K562 (cell line): ENCODE results near the gene CRABP2.

Experiments used
- CTCF ChIP-seq, 3 experiments: IDR thresholded peaks in 2 of 3; conservative IDR thresholded peaks in 1 of 3; 2 replicates each; pipeline ENCODE4 v1.5.1; 2011 to 2012; ENCODE audit warnings: low read length in 3 of 3, mild to moderate bottlenecking in 3 of 3, control low read depth in 2 of 3, improper control_type of control experiment in 1 of 3, inconsistent platforms in 1 of 3, low read depth in 1 of 3, mixed read lengths in 1 of 3, moderate library complexity in 1 of 3; ENCODE audit not compliant: insufficient read depth in 2 of 3
- TCF7 ChIP-seq: sonication (generic); IDR thresholded peaks from 2 replicates; pipeline ENCODE4 v1.6.1; 2016; ENCODE audit warnings: antibody characterized with exemption, borderline replicate concordance
- U2AF2 ChIP-seq: fragments of 200-400 bp; formaldehyde crosslinking; optimal IDR thresholded peaks from 2 replicates; pipeline ENCODE3; 2017; ENCODE audit warnings: low read depth, mild to moderate bottlenecking, low read length

GRCh38 chr1:156751451-156751756, 46.0 kb upstream of the CRABP2 start, which contains the start of gene HDGF:
- TF ChIP-seq TCF7 (no peak), U2AF2 (no peak), CTCF (IDR thresholded peaks at IDR 0.05 in 2 of 3, conservative IDR thresholded peaks at IDR 0.05 in 1 of 3; ENCODE audit: insufficient read depth in 2 of 3, low read depth in 1 of 3, low read length in 3 of 3) (no peak)
